Thyroid gland (tissue), 4 donors: ENCODE data around the gene FIBCD1. TPM values are rescaled to one million over a fixed set of nuclear protein-coding genes. Genes with fewer than 3 reads are reported as not detected.

Experiments
- DNase-seq, 2 donors: peaks; one replicate each; pipeline ENCODE4 v3.0.0-alpha.2; 2019
- H3K27ac ChIP-seq, 3 donors: fragments of 200-600 bp; sonication (generic); 1 replicate in 2 of 3; 2 replicates in 1 of 3; pipeline ENCODE4 v1.5.1; 2016 to 2019; ENCODE audit warnings: mild to moderate bottlenecking in 1 of 3, moderate library complexity in 1 of 3
- H3K27me3 ChIP-seq: fragments of 200-600 bp; sonication (generic); one replicate; pipeline ENCODE4 v1.5.1; 2019
- H3K36me3 ChIP-seq, 2 donors: fragments of 200-600 bp; sonication (generic); one replicate each; pipeline ENCODE4 v1.5.1; 2016 to 2019
- H3K4me1 ChIP-seq, 2 donors: fragments of 200-600 bp; sonication (generic); one replicate each; pipeline ENCODE4 v1.5.1; 2017 to 2019
- H3K4me3 ChIP-seq, 3 donors: fragments of 200-600 bp; sonication (generic); replicated peaks in 1 of 3; 1 replicate in 2 of 3; 2 replicates in 1 of 3; pipeline ENCODE4 v1.5.1; 2016; ENCODE audit warnings: mild to moderate bottlenecking in 1 of 3
- H3K9me3 ChIP-seq: fragments of 200-600 bp; sonication (generic); one replicate; pipeline ENCODE4 v1.5.1; 2017
- CTCF ChIP-seq, 6 experiments: fragments of 200-600 bp in 3 of 6; fragments of 450-650 bp in 3 of 6; sonication (generic) in 3 of 6; IDR thresholded peaks; one replicate each; pipeline ENCODE4 v1.5.1; 2016 to 2019; ENCODE audit warnings: antibody characterized with exemption in 6 of 6, mild to moderate bottlenecking in 2 of 6, inconsistent platforms in 1 of 6, moderate library complexity in 1 of 6
- POLR2A ChIP-seq, 2 donors: fragments of 450-650 bp; IDR thresholded peaks; one replicate each; pipeline ENCODE4 v1.6.1; 2017; ENCODE audit warnings: antibody characterized with exemption in 2 of 2, mild to moderate bottlenecking in 2 of 2, moderate library complexity in 1 of 2
- WGBS, 2 donors: methylation state at CpG; one replicate each; pipeline ENCODE4 v1.1.5; 2017; 5-methylcytosine and 5-hydroxymethylcytosine counted together
- intact Hi-C: fragments of 100-400 bp; cut with DNase I; formaldehyde crosslinking; loops from one replicate; pipeline ENCODE4 v1.15.1; 2023
- total RNA-seq, 4 donors: library from RNA; depleted of rRNA; stranded (reverse); fragments of >200 nt; gene quantifications; one replicate each; pipeline ENCODE4 v1.2.3, GENCODE V29; 2016

The FIBCD1 gene
- total RNA-seq, 4 donors from 2014 or later: 0.11 to 0.13 TPM; not detected in 2

DNA sequence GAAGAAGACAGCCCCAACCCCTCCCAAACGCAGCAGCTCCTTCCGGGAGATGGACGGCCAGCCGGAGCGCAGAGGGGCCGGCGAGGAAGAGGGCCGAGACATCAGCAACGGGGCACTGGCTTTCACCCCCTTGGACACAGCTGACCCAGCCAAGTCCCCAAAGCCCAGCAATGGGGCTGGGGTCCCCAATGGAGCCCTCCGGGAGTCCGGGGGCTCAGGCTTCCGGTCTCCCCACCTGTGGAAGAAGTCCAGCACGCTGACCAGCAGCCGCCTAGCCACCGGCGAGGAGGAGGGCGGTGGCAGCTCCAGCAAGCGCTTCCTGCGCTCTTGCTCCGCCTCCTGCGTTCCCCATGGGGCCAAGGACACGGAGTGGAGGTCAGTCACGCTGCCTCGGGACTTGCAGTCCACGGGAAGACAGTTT lies 54.9 kb downstream of the FIBCD1 start:
- H3K36me3 ChIP-seq: peaks cover 98 to 99% of the 10 kb centered on the region in 2 donors
- no peak overlapping the region for H3K4me3 ChIP-seq
- no peak for DNase-seq
- H3K27me3 ChIP-seq: no peaks in the 10 kb centered on the region
- H3K4me1 ChIP-seq: no peaks in the 10 kb centered on the region
- no peak for TF ChIP-seq CTCF (IDR thresholded peaks at IDR 0.05)
- no peak for TF ChIP-seq POLR2A (IDR thresholded peaks at IDR 0.05)
- H3K9me3 ChIP-seq: no peaks in the 10 kb centered on the region
- H3K27ac ChIP-seq: no peak overlapping the region
- WGBS, 2 donors: 92% methylated on average over 13 to 25 of the region's 25 CpGs
- intact Hi-C loops: loop anchor here (5.0 kb wide), 1 partner anchor 63 kb away; no protein-coding TSS in a partner anchor

DNA sequence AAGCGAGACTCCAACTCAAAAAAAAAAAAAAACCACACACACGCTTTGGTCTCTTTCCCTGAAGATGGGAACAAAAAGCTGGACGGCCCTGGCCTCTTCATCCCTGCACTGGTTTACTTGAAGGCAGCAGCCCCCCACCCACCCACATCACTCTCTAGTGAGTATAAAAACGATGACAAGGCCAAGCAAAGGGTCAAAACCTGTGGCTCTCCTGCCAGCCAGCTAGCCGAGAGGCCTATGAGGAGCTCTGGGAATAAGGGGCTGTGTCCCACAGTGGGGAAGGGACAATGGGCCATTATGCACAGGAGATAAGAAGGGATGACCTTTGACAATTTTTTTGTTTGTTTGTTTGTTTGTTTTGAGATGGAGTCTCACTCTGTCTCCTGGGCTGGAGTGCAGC lies 55.6 kb downstream of the FIBCD1 start:
- no peaks in the 10 kb centered on the region for H3K27me3 ChIP-seq
- no peak for DNase-seq
- TF ChIP-seq CTCF (IDR thresholded peaks at IDR 0.05) (no peak), POLR2A (IDR thresholded peaks at IDR 0.05) (no peak)
- intact Hi-C loops: loop anchor here (5.0 kb wide), 1 partner anchor 64 kb away; no protein-coding TSS in a partner anchor
- no peaks in the 10 kb centered on the region for H3K9me3 ChIP-seq
- peaks cover 97 to 99% of the 10 kb centered on the region in 2 donors for H3K36me3 ChIP-seq
- no peaks in the 10 kb centered on the region for H3K4me1 ChIP-seq
- H3K4me3 ChIP-seq: no peak overlapping the region
- no peak overlapping the region for H3K27ac ChIP-seq
- WGBS, 2 donors: 83 to 87% methylated on average over 5 of the region's 5 CpGs

- TF ChIP-seq POLR2A (IDR thresholded peaks at IDR 0.05) (no peak), CTCF (IDR thresholded peaks at IDR 0.05) (no peak)
- 94 to 97% methylated on average over 11 to 15 of the region's 15 CpGs for WGBS, 2 donors
- no peaks in the 10 kb centered on the region for H3K27me3 ChIP-seq
- intact Hi-C loops: loop anchor here (5.0 kb wide), 1 partner anchor 65 kb away; no protein-coding TSS in a partner anchor
- no peak overlapping the region for H3K4me3 ChIP-seq
- no peaks in the 10 kb centered on the region for H3K4me1 ChIP-seq
- DNase-seq: no peak
- no peak overlapping the region for H3K27ac ChIP-seq
- H3K36me3 ChIP-seq: peaks cover 97% of the 10 kb centered on the region in 2 donors
- H3K9me3 ChIP-seq: no peaks in the 10 kb centered on the region
Observed at GRCh38 chr9:130882696-130883225, 56.3 kb downstream of the FIBCD1 start.

DNA sequence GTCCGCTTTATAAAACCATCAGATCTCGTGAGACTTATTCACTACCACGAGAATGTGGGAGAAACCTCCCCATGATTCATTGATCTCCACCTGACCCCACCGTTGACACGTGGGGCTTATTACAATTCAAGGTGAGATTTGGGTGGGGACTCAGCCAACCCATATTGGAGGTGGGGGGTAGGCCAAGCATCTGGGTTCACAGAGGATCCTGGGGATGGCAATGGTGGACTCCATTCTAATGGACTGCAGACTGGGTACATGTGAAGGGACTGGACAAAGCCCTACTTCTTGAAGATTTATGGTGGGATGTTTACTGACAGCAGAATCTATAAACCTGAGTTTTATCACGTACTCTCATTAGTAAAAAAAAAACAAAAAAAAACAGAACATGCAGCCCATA lies 57.5 kb downstream of the FIBCD1 start:
- H3K27ac ChIP-seq: no peak overlapping the region
- H3K36me3 ChIP-seq: peaks cover 86 to 87% of the 10 kb centered on the region in 2 donors
- intact Hi-C loops: loop anchor here (5.0 kb wide), 1 partner anchor 66 kb away; no protein-coding TSS in a partner anchor
- WGBS, 2 donors: 93 to 94% methylated on average over 6 of the region's 6 CpGs
- H3K27me3 ChIP-seq: no peaks in the 10 kb centered on the region
- H3K4me3 ChIP-seq: no peak overlapping the region
- no peaks in the 10 kb centered on the region for H3K9me3 ChIP-seq
- no peak for TF ChIP-seq POLR2A (IDR thresholded peaks at IDR 0.05)
- TF ChIP-seq CTCF (IDR thresholded peaks at IDR 0.05): no peak
- no peak for DNase-seq
- no peaks in the 10 kb centered on the region for H3K4me1 ChIP-seq

GRCh38 chr9:130880599-130881220 lies 58.3 kb downstream of the FIBCD1 start:
- no peak for TF ChIP-seq CTCF (IDR thresholded peaks at IDR 0.05)
- no peak for TF ChIP-seq POLR2A (IDR thresholded peaks at IDR 0.05)
- intact Hi-C loops: loop anchor here (5.0 kb wide), 1 partner anchor 67 kb away; no protein-coding TSS in a partner anchor
- H3K4me1 ChIP-seq: no peaks in the 10 kb centered on the region
- no peak overlapping the region for H3K27ac ChIP-seq
- no peak overlapping the region for H3K4me3 ChIP-seq
- WGBS, 2 donors: 94 to 96% methylated on average over 12 to 16 of the region's 16 CpGs
- H3K27me3 ChIP-seq: no peaks in the 10 kb centered on the region
- no peaks in the 10 kb centered on the region for H3K9me3 ChIP-seq
- H3K36me3 ChIP-seq: peaks cover 83 to 85% of the 10 kb centered on the region in 2 donors
- no peak for DNase-seq
